GM12873 (cell line): ENCODE measurements around the gene IL31RA.

Experiments used
- CTCF ChIP-seq: IDR thresholded peaks from 2 replicates; pipeline ENCODE4 v1.5.1; 2012; ENCODE audit warnings: low read depth, mild to moderate bottlenecking, moderate library complexity, low read length, control low read depth; ENCODE audit not compliant: insufficient read depth; ENCODE audit errors: missing control alignments

IL31RA gene

GRCh38 chr5:55877655-55878054 is 26.5 kb downstream of the IL31RA start:
- no peak for TF ChIP-seq CTCF

GRCh38 chr5:55880453-55880852 is 29.3 kb downstream of the IL31RA start:
- no peak for TF ChIP-seq CTCF

GRCh38 chr5:55885359-55885758 is 34.2 kb downstream of the IL31RA start:
- no peak for TF ChIP-seq CTCF

GRCh38 chr5:55888205-55888604 is 37.0 kb downstream of the IL31RA start:
- TF ChIP-seq CTCF: no peak

- TF ChIP-seq CTCF: no peak
These were observed 41.3 kb downstream of the IL31RA start for GRCh38 chr5:55892479-55892878.

- TF ChIP-seq CTCF: no peak
These were observed 43.0 kb downstream of the IL31RA start for GRCh38 chr5:55894135-55894534.

- TF ChIP-seq CTCF: no peak
These were observed 44.2 kb downstream of the IL31RA start for GRCh38 chr5:55895346-55895745.
